ENCODE results near the gene NTM.
"Not testable (repeated sequence)": the region's sequence is repeated elsewhere in the genome, so short reads cannot be mapped to it uniquely, and the experiment has no call there.

NTM gene

DNA sequence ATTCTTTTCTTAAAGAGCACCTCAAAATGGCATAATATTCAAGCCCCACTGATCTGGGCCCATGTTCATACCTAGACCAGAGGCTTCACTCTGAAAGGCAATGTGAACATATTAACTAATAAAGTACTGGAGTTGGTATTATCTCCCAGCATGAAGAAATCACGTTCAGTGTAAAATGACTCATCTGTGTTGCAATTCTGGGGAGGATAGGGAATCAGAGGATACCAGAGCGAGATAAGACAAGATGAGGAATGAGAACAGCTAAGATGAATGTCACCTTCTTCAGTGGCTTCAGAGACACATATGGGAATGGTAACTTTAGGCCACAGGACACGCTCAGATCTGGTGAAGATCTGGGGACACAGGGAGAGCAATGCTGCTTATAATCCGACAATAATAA is 121.1 kb downstream of the NTM start:
- TF ChIP-seq CTCF (IDR thresholded peaks at IDR 0.05; ENCODE audit: extremely low read depth, missing control alignments), result no peak
- no peak for DNase-seq (ENCODE audit: low spot score)

DNA sequence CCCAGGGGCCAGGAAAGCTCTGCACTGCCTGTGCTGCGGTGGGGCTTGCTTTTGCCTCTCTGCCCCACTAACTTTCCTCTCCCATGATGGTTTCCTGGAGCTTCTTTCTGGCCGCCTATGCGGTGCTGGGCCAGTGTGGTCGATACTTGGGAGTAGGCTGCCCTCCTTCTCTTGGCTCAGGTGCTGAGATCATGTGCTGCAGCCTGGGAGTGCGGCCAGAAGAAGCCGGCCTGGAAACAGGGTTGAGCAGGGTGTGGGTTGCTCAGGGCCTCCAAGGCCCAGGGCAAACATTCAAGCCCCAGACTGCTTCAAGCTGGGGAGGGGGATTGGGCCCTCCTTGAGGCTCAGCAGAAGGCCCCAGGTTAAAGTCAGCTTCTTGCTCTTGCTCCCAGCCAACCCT is 125.0 kb downstream of the NTM start:
- no peak for DNase-seq (ENCODE audit: low spot score)
- no peak for TF ChIP-seq CTCF (IDR thresholded peaks at IDR 0.05; ENCODE audit: extremely low read depth, missing control alignments)

GRCh38 chr11:131497686-131498085 is 127.3 kb downstream of the NTM start:
- DNase-seq (ENCODE audit: low spot score), result not testable (repeated sequence)

GRCh38 chr11:131498631-131499160 is 128.3 kb downstream of the NTM start:
- no peak for TF ChIP-seq CTCF (IDR thresholded peaks at IDR 0.05; ENCODE audit: extremely low read depth, missing control alignments)
- DNase-seq (ENCODE audit: low spot score), result no peak

DNA sequence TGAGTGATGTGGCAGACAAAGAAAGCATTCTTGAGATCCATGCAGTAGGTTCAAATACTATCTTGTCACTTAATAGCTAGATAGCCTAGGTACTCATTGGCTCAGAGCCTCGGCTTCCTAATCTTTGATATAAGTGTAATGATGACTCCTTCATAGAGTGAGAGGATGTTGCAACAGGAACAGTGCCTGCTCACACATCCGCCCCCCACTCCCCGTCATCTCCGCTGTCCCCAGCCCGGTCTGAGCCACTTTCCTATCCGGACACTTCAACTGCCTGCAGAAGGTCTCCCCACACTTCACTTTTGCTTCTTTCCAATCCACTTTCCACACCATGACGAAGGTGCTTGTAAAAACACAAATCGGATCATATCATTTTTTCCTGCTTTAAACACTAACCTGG is 128.8 kb downstream of the NTM start:
- no peak for DNase-seq (ENCODE audit: low spot score)
- TF ChIP-seq CTCF (IDR thresholded peaks at IDR 0.05; ENCODE audit: extremely low read depth, missing control alignments), result no peak

DNA sequence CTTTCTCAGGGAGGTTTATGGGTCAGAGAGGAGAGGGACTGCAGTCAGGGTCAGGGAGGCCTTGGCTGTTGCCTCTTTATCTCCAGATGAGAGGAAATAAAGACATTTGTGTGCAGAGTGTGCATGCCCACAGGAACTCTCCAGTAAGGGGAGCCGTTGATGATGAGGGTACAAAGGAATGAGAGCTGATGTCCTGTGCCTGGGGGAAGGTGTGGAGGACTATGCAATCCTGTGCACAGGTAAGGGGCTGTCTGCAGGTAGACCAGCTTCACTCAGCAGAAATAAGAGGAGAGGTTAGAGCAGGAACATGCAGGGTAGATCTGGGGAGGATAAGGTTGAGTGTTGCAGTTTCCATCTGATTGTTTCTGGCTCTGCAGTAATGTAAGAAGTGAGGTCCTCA is 132.6 kb downstream of the NTM start:
- no peak for DNase-seq (ENCODE audit: low spot score)
- no peak for TF ChIP-seq CTCF (IDR thresholded peaks at IDR 0.05; ENCODE audit: extremely low read depth, missing control alignments)

GRCh38 chr11:131504199-131504949 is 134.0 kb downstream of the NTM start:
- TF ChIP-seq CTCF (IDR thresholded peaks at IDR 0.05; ENCODE audit: extremely low read depth, missing control alignments), result no peak
- no peak for DNase-seq (ENCODE audit: low spot score)

DNA sequence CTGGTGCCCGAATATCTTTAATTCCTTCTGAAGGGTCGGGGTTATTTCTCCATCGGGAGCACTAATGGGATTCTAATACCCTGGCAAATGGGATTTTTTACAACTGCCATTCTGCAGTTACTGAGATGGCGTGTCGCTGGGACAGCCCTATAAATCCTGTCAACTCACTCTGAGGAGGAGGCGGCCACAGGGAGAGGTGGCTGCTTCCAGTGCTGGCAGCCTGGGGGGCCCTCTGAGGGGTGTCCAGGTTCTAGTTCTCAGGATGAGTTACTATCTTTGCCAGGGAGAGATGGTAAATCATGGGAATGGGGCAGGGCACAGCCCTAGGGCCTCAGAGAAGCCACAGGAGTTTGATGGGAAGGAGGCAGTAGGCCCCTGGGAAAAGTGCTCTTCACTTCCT is 135.9 kb downstream of the NTM start:
- no peak for TF ChIP-seq CTCF (IDR thresholded peaks at IDR 0.05; ENCODE audit: extremely low read depth, missing control alignments)
- no peak for DNase-seq (ENCODE audit: low spot score)
